Nephron progenitor cell (in vitro differentiated cells): ENCODE measurements around the gene RABGGTA.

Source experiments
- DNase-seq: peaks from one replicate; pipeline ENCODE4 v3.0.0; 2021
- H3K27ac Mint-ChIP-seq: 2 replicates; pipeline ENCODE4 v1.8.0; 2021; ENCODE audit warnings: mild to moderate bottlenecking, moderate library complexity, mixed read lengths
- H3K27me3 Mint-ChIP-seq: 2 replicates; pipeline ENCODE4 v1.8.0; 2021; ENCODE audit warnings: mild to moderate bottlenecking, low read depth, mixed read lengths; ENCODE audit not compliant: poor library complexity
- H3K36me3 Mint-ChIP-seq: 2 replicates; pipeline ENCODE4 v1.8.0; 2021; ENCODE audit warnings: low read depth, mixed read lengths
- H3K4me1 Mint-ChIP-seq: 2 replicates; pipeline ENCODE4 v1.8.0; 2021; ENCODE audit warnings: mixed read lengths
- H3K4me3 Mint-ChIP-seq: 2 replicates; pipeline ENCODE4 v1.8.0; 2021; ENCODE audit warnings: mild to moderate bottlenecking, moderate library complexity, mixed read lengths
- H3K9me3 Mint-ChIP-seq: 2 replicates; pipeline ENCODE4 v1.8.0; 2021; ENCODE audit warnings: mild to moderate bottlenecking, moderate library complexity, mixed read lengths
- CTCF ChIP-seq: fragments of 200-600 bp; sonication (generic); IDR thresholded peaks from 2 replicates; pipeline ENCODE4 v1.5.0; 2021; ENCODE audit warnings: antibody characterized with exemption

RABGGTA gene

DNA sequence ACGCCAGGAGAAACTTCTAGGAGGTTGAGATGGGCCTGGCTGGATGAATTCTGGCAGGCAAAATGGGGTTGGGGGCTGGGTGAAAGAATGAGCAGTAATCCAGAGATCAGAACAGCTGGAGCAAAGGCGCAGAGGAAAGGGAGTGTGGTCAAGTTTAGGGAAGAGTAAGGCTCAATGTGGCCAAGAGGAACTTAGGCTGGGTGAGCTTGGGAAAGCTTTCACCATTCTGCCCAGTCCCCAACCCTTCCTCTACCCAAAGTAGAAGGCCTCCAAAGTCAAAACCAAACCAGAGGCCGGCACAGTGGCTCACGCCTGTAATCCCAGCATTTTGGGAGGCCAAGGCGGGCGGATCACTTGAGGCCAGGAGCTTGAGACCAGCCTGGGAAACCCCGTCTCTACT, 10.2 kb upstream of the RABGGTA start:
- H3K4me1 Mint-ChIP-seq, result no peaks in the 10 kb centered on the region
- H3K4me3 Mint-ChIP-seq, result no peak overlapping the region
- DNase-seq, result no peak
- no peaks in the 10 kb centered on the region for H3K9me3 Mint-ChIP-seq
- no peaks in the 10 kb centered on the region for H3K36me3 Mint-ChIP-seq
- peaks cover 11% of the 10 kb centered on the region for H3K27me3 Mint-ChIP-seq
- H3K27ac Mint-ChIP-seq, result no peak overlapping the region
- no peak for TF ChIP-seq CTCF

DNA sequence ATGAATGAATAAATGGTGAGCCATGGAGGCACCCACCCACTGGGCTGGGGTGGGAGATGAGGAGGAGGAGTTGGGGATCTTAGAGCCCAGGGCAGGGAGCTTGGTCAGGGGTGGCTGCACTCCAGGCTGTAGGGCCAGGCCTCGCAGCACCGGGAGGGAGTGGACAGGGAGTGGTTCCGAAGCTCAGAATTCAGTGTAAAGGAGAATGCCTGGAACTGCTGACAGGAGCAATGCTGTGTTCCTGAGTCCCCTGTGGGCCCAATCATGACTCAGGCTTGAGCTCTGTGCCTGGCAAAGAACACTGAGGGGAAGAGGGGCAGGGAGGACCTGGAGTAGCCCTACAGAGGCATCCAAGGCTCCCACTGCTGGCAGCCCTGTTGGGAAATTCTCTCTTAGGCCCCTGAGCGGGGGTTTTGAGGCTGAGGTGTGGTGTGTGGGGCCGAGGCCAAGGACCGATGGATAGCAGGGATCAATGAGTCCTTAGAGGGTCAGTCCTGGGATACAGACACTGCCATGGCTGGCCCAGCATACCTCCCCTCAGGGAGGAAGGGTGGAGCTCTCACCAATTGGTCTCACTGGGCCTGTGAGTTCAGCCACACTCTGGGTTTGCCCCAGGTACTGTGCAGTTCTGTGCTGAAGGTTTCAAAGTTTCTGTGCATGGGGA, 9.5 kb upstream of the RABGGTA start:
- TF ChIP-seq CTCF, result no peak
- Mint-ChIP-seq H3K36me3 (no peaks in the 10 kb centered on the region), H3K9me3 (no peaks in the 10 kb centered on the region), H3K4me1 (no peaks in the 10 kb centered on the region), H3K27ac (no peak overlapping the region), H3K4me3 (no peak overlapping the region), H3K27me3 (peaks cover 12% of the 10 kb centered on the region)
- no peak for DNase-seq

DNA sequence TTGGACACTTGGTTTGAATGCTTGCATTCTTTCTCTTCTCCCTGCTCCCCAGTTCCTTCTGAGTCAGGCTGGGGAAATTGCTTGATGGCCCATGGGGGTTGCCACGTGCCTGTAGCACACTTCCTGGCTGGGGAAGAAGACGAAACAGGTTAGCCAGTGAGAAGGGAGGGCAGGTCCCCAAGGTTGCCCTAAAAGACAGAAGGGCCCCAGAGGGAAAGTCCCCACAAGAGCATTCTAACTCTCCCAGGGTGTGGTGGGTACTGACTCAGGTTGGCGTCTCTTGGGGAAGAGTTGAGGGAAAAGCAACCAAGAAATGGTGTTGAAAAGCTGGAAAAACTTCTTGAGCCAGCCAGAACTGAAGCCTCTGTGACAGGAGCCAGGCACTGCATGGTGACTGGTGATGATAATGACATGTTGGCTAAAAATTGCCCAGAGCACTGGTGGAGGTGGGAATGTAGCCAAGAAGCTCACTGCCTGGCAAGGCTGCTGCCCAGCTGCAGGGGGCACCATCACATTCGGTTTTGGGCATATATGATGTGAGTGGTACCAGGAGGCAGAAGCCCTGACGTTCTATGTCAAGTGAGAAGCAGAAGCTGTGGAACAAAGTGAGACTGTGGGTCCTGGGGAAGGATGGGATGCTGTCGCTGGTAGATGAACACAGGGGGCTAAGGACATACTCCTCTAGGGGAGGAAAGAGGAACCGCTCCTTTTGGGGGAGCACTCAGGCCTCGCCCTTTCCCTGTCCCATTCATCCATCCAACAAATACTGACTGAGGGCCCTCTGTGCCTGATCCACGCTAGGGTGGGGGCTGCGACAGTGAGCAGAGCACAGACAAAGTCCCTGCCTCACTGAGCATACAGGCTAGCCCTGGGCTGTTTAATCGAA, 8.1 kb upstream of the RABGGTA start:
- H3K4me3 Mint-ChIP-seq, result no peak overlapping the region
- DNase-seq, result no peak
- peaks cover 12% of the 10 kb centered on the region for H3K27me3 Mint-ChIP-seq
- no peaks in the 10 kb centered on the region for H3K9me3 Mint-ChIP-seq
- H3K36me3 Mint-ChIP-seq, result no peaks in the 10 kb centered on the region
- no peaks in the 10 kb centered on the region for H3K4me1 Mint-ChIP-seq
- H3K27ac Mint-ChIP-seq, result no peak overlapping the region
- TF ChIP-seq CTCF, result no peak

GRCh38 chr14:24278424-24278823, 7.0 kb upstream of the RABGGTA start:
- Mint-ChIP-seq H3K4me1 (no peaks in the 10 kb centered on the region), H3K4me3 (no peak overlapping the region), H3K27ac (no peak overlapping the region), H3K27me3 (peaks cover 12% of the 10 kb centered on the region), H3K9me3 (no peaks in the 10 kb centered on the region), H3K36me3 (no peaks in the 10 kb centered on the region)
- no peak for TF ChIP-seq CTCF
- no peak for DNase-seq

DNA sequence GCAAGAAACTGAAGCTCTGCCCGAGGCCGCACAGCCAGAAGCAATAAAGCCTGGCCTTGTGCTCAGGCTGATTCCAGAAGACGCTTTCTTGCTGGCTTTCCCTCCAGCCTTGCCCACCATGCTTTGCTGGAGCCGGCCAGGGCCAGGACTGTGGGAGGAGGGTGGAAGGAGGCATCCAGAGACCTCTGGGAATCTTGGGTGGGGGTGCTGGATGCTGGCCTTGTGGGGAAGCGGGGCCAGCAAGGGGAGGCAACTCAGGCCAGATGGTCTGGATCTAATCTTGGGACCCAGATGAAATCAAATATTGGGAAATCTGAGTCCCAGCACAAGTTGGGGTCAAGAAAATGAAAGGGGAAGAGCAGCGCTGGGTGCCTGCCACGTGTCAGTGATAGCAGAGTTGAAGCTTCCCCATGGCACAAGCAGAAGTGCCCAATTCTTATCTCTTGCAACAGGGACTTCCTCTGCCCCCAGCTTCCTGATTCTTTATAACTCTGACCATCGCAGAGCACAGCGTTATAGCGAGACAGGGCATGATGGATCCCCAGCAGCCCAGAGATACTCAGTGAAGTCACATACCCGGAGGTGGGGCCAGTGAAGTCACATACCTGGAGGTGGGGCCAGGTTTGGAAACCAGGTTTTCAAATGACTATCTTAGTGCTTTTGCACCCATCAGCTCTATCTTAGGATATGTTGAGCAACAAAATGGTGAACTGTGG, 6.4 kb upstream of the RABGGTA start:
- Mint-ChIP-seq H3K9me3 (no peaks in the 10 kb centered on the region), H3K4me1 (peaks cover 2% of the 10 kb centered on the region), H3K4me3 (no peak overlapping the region), H3K36me3 (no peaks in the 10 kb centered on the region), H3K27me3 (peaks cover 12% of the 10 kb centered on the region), H3K27ac (no peak overlapping the region)
- TF ChIP-seq CTCF, result no peak
- DNase-seq, result no peak
